IgD-negative memory B cell (primary cell): ENCODE results near the gene IL21R. TPM values are rescaled to one million over a fixed set of nuclear protein-coding genes. Genes with fewer than 3 reads are reported as not detected.
A peak's percentile ranks its signal among the peaks of the same experiment; 100 is the strongest.

Source experiments
- H3K27ac Mint-ChIP-seq, 3 donors: one replicate each; pipeline ENCODE4 v1.8.0; 2020 to 2022; ENCODE audit warnings: mild to moderate bottlenecking in 3 of 3, mixed read lengths in 3 of 3, moderate library complexity in 1 of 3
- H3K27me3 Mint-ChIP-seq: one replicate; pipeline ENCODE4 v1.8.0; 2021; ENCODE audit warnings: mixed read lengths
- H3K36me3 Mint-ChIP-seq: one replicate; pipeline ENCODE4 v1.8.0; 2020; ENCODE audit warnings: mild to moderate bottlenecking, mixed read lengths
- H3K4me1 Mint-ChIP-seq, 3 donors: one replicate each; pipeline ENCODE4 v1.8.0; 2020 to 2022; ENCODE audit warnings: mixed read lengths in 3 of 3, mild to moderate bottlenecking in 1 of 3
- H3K4me3 Mint-ChIP-seq, 4 donors: one replicate each; pipeline ENCODE4 v1.8.0; 2020 to 2022; ENCODE audit warnings: mild to moderate bottlenecking in 4 of 4, mixed read lengths in 4 of 4, moderate library complexity in 3 of 4
- H3K9me3 Mint-ChIP-seq, 3 donors: one replicate each; pipeline ENCODE4 v1.8.0; 2020 to 2021; ENCODE audit warnings: mixed read lengths in 3 of 3, mild to moderate bottlenecking in 1 of 3
- polyA plus RNA-seq: library from polyadenylated mRNA; unstranded; fragments of 300-500 nt; fragmentation: Illumina TruSeq; gene quantifications from one replicate; pipeline ENCODE4 v1.2.3, GENCODE V29; 2021

The IL21R gene
- polyA plus RNA-seq = 2.2 TPM

DNA sequence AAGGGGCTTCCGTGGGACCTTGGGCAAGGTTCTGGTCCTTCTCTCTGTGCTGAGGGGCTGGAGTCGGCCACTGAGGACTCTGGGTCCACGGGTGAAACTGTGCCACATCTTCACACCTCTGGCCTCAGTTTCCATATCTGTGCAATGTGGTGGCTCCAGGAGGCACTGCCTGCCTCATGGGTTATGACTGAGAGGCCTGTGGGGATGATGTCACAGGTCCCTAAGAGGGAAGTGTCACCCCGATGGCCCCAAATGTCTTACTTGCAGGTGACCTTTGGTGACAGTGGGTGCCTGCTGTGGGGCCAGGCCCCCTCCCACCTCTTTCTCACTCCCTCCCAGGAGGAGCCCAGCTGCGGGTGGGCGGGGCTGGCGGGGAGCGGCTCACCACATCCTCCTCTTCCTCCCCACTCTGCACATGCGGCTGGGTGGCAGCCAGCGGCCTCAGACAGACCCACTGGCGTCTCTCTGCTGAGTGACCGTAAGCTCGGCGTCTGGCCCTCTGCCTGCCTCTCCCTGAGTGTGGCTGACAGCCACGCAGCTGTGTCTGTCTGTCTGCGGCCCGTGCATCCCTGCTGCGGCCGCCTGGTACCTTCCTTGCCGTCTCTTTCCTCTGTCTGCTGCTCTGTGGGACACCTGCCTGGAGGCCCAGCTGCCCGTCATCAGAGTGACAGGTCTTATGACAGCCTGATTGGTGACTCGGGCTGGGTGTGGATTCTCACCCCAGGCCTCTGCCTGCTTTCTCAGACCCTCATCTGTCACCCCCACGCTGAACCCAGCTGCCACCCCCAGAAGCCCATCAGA lies at the start of gene IL21R:
IL21R (plus strand) TSS at position 407 of the 801 bp plus-strand sequence. CDS start 27,898 bp downstream, outside the sequence.
- Mint-ChIP-seq H3K36me3 (no peaks in the 10 kb centered on the region), H3K4me3 (peak within 1 kb of the TSS; percentile 64 to 97 (median 84)), H3K27ac (peak within 1 kb of the TSS; percentile 85 to 99 (median 89)), H3K9me3 (peaks cover 0 to 5% (median 0%) of the 10 kb centered on the region in 3 donors), H3K27me3 (peaks cover 34% of the 10 kb centered on the region), H3K4me1 (peaks cover 44 to 60% (median 50%) of the 10 kb centered on the region in 3 donors)

- Mint-ChIP-seq H3K27me3 (no peaks in the 10 kb centered on the region), H3K9me3 (peaks cover 0 to 3% (median 0%) of the 10 kb centered on the region in 3 donors), H3K36me3 (peaks cover 25% of the 10 kb centered on the region), H3K4me3 (no peak overlapping the region), H3K27ac (no peak overlapping the region), H3K4me1 (no peaks in the 10 kb centered on the region)
These were observed 48.1 kb upstream of the IL21R start for GRCh38 chr16:27353853-27354252.

- no peaks in the 10 kb centered on the region for H3K27me3 Mint-ChIP-seq
- H3K4me1 Mint-ChIP-seq = no peaks in the 10 kb centered on the region
- H3K4me3 Mint-ChIP-seq = no peak overlapping the region
- peak overlapping the region in 1 of 3 donors; percentile 24 for H3K27ac Mint-ChIP-seq
- H3K36me3 Mint-ChIP-seq = peaks cover 22% of the 10 kb centered on the region
- no peaks in the 10 kb centered on the region for H3K9me3 Mint-ChIP-seq
These were observed 46.4 kb upstream of the IL21R start for GRCh38 chr16:27355610-27356009.

- Mint-ChIP-seq H3K36me3 (peaks cover 19% of the 10 kb centered on the region), H3K4me3 (no peak overlapping the region), H3K27ac (no peak overlapping the region), H3K27me3 (no peaks in the 10 kb centered on the region), H3K4me1 (no peaks in the 10 kb centered on the region), H3K9me3 (no peaks in the 10 kb centered on the region)
These were observed 45.2 kb upstream of the IL21R start for GRCh38 chr16:27356794-27357193.

DNA sequence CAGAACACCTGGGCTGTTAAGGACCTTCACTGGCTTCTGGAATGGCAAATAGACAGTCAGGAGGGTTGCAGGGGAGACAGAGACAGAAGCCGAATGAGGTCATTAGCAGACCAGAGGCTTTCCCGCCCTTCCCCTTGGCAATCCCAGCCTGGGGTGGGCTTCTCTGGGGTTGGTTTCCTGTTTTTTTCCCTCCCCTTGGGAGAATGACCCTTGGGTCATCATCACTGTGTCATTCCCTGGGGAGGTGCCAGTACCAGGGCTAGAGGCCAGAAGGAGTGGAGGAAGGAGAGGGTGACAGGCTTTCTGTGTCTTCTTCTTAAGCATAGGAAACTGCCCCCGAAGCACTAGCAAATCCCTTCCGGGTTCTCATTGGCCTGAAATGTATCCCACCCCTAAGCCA lies 42.9 kb upstream of the IL21R start:
- Mint-ChIP-seq H3K36me3 (peaks cover 20% of the 10 kb centered on the region), H3K4me3 (no peak overlapping the region), H3K27ac (no peak overlapping the region), H3K4me1 (no peaks in the 10 kb centered on the region), H3K9me3 (no peaks in the 10 kb centered on the region), H3K27me3 (no peaks in the 10 kb centered on the region)

DNA sequence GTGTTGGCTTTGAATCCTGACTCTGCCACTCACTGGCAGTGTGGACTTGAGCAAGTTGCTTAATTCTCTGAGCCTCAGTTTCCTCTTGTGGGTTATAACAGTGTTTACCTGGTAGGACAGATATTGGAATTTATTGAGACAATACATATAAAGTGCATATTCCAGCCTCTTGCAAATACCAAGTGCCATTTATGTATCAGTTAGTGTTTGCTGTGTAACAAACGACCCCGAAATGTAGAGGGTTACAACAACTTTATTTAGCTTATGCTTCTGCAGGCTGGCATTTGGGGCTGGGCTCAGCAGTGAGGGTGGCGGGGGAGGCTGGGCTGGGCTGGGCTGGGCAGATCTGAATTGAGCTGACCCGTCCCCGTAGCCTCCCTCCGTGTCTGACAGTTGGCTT lies 42.4 kb upstream of the IL21R start:
- Mint-ChIP-seq H3K4me3 (no peak overlapping the region), H3K9me3 (no peaks in the 10 kb centered on the region), H3K27ac (no peak overlapping the region), H3K36me3 (peaks cover 14% of the 10 kb centered on the region), H3K4me1 (peaks cover 0 to 2% (median 0%) of the 10 kb centered on the region in 3 donors), H3K27me3 (no peaks in the 10 kb centered on the region)

GRCh38 chr16:27361987-27362386 lies 40.0 kb upstream of the IL21R start:
- Mint-ChIP-seq H3K27ac (peak overlapping the region in 2 of 3 donors; percentile 50 to 90), H3K9me3 (no peaks in the 10 kb centered on the region), H3K4me3 (no peak overlapping the region), H3K27me3 (no peaks in the 10 kb centered on the region), H3K4me1 (peaks cover 2 to 4% (median 3%) of the 10 kb centered on the region in 3 donors), H3K36me3 (peaks cover 11% of the 10 kb centered on the region)

DNA sequence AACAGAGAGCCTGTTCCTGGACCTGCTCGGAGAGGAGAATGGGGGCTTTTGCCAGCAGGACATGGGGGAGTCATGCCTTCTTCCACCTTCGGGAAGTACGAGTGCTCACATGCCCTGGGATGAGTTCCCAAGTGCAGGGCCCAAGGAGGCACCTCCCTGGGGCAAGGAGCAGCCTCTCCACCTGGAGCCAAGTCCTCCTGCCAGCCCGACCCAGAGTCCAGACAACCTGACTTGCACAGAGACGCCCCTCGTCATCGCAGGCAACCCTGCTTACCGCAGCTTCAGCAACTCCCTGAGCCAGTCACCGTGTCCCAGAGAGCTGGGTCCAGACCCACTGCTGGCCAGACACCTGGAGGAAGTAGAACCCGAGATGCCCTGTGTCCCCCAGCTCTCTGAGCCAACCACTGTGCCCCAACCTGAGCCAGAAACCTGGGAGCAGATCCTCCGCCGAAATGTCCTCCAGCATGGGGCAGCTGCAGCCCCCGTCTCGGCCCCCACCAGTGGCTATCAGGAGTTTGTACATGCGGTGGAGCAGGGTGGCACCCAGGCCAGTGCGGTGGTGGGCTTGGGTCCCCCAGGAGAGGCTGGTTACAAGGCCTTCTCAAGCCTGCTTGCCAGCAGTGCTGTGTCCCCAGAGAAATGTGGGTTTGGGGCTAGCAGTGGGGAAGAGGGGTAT lies 39.3 kb upstream of the IL21R start:
- Mint-ChIP-seq H3K36me3 (peaks cover 11% of the 10 kb centered on the region), H3K9me3 (no peaks in the 10 kb centered on the region), H3K4me1 (peaks cover 7 to 9% (median 8%) of the 10 kb centered on the region in 3 donors), H3K4me3 (no peak overlapping the region), H3K27me3 (no peaks in the 10 kb centered on the region), H3K27ac (peak overlapping the region in 1 of 3 donors; percentile 90)

GRCh38 chr16:27363246-27363632 lies 38.7 kb upstream of the IL21R start:
- peaks cover 11% of the 10 kb centered on the region for H3K36me3 Mint-ChIP-seq
- H3K4me3 Mint-ChIP-seq = no peak overlapping the region
- H3K27ac Mint-ChIP-seq = no peak overlapping the region
- no peaks in the 10 kb centered on the region for H3K27me3 Mint-ChIP-seq
- no peaks in the 10 kb centered on the region for H3K9me3 Mint-ChIP-seq
- peaks cover 8 to 13% (median 12%) of the 10 kb centered on the region in 3 donors for H3K4me1 Mint-ChIP-seq

GRCh38 chr16:27363797-27364196 lies 38.2 kb upstream of the IL21R start:
- peaks cover 9% of the 10 kb centered on the region for H3K36me3 Mint-ChIP-seq
- H3K27me3 Mint-ChIP-seq = no peaks in the 10 kb centered on the region
- no peak overlapping the region for H3K27ac Mint-ChIP-seq
- H3K9me3 Mint-ChIP-seq = no peaks in the 10 kb centered on the region
- H3K4me1 Mint-ChIP-seq = peaks cover 8 to 15% (median 13%) of the 10 kb centered on the region in 3 donors
- H3K4me3 Mint-ChIP-seq = no peak overlapping the region

- Mint-ChIP-seq H3K27me3 (no peaks in the 10 kb centered on the region), H3K36me3 (peaks cover 3% of the 10 kb centered on the region), H3K4me1 (peaks cover 8 to 15% (median 13%) of the 10 kb centered on the region in 3 donors), H3K9me3 (peaks cover 0 to 3% (median 0%) of the 10 kb centered on the region in 3 donors), H3K4me3 (peak overlapping the region in 1 of 4 donors; percentile 36), H3K27ac (peak overlapping the region in 2 of 3 donors; percentile 16 to 67)
These were observed 37.4 kb upstream of the IL21R start for GRCh38 chr16:27364493-27365141.

DNA sequence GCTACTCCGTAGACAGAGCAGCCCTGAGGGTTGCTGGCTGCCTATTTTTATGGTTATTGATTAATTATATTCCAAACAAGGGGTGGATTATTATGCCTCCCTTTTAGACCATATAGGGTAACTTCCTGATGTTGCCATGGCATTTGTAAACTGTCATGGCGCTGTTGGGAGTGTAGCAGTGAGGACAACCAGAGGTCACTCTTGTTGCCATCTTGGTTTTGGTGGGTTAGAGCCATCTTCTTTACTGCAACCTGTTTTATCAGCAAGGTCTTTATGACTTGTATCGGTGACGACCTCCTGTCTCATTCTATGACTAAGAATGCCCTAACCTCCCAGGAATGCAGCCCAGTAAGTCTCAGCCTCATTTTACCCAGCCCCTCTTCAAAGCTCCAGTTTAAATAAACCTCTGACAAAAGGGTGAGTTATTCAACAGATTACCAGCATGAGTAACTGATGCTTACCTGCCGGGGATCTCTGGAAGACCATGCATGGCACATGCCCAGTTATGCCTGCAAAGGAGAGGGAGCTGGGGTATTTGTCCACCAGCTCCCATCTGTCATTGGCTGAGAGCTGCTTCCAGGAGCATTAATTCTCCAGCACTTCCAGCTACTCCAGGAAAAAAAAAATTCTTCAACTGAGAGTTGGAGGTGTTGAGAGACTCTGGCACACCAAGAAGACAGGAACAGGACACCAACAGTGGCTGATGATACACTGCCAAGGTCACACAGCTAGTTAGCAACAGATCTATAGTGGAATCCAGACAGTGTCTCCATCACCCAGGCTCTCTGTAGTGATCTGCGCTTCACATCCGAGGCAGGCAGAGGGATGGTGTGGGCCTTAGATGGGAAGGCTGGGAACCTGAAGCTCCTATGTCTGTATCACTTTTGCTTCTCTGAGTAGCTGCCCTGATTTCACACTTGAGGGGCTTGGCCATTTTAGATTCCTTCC lies 36.6 kb upstream of the IL21R start:
- Mint-ChIP-seq H3K36me3 (peaks cover 3% of the 10 kb centered on the region), H3K27ac (peak overlapping the region; percentile 59 to 97 (median 67)), H3K9me3 (peaks cover 0 to 8% (median 0%) of the 10 kb centered on the region in 3 donors), H3K27me3 (no peaks in the 10 kb centered on the region), H3K4me1 (peaks cover 8 to 15% (median 13%) of the 10 kb centered on the region in 3 donors), H3K4me3 (peak overlapping the region in 3 of 4 donors; percentile 5 to 47 (median 36))

DNA sequence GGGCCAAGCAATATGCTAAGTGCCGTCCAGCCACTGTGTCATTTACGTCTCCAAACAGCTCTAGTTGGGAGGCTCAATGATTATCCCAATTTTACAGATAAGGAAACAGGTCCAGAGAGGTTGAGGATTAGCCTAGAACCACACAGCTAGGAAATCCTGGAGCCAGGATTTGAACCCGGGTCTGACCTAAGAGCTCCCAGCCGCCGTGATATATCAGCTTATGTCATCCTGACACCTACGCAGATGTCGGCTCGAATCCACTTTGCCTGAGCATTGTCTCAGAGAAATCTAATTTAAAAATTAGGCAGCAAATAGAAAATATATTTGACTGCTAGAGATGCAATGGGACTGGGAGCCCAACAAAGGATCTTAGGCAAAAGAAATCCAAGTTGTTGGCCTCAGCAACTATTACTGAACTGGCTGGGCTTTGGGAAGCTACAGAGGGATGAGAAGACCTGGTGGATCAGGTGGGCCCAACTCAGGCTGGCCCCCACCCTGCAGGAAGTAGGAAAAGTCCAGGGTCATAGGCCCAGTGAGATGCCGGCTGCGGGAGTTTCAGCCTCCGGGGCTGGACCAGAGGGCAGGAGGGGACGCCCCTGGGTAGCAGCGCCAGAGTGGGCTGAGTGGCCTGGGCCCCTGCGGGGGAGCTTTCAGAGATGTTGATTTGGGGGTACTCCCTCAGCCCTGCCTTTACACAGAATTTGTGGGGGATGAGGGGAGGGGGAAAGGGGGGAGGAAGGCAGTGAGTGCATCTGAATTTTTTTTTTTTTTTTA lies 35.1 kb upstream of the IL21R start:
- peaks cover 0 to 10% (median 0%) of the 10 kb centered on the region in 3 donors for H3K9me3 Mint-ChIP-seq
- H3K27ac Mint-ChIP-seq = peak overlapping the region; percentile 93 to 97 (median 94)
- H3K36me3 Mint-ChIP-seq = peaks cover 3% of the 10 kb centered on the region
- peak overlapping the region; percentile 73 to 90 (median 84) for H3K4me3 Mint-ChIP-seq
- H3K4me1 Mint-ChIP-seq = peaks cover 8 to 15% (median 13%) of the 10 kb centered on the region in 3 donors
- peaks cover 1% of the 10 kb centered on the region for H3K27me3 Mint-ChIP-seq
